Fibroblast of mammary gland (primary cell): ENCODE data around the gene SMC4.
"Not testable (repeated sequence)": the region's sequence is repeated elsewhere in the genome, so short reads cannot be mapped to it uniquely, and the experiment has no call there.

ENCODE experiments used
- DNase-seq: peaks from one replicate; pipeline ENCODE4 v3.0.0-alpha.2; 2010; ENCODE audit warnings: low read depth
- H3K4me3 ChIP-seq: 2 replicates; pipeline ENCODE4 v1.5.1; 2011; ENCODE audit warnings: low read depth, mild to moderate bottlenecking, low read length, moderate library complexity; ENCODE audit not compliant: control insufficient read depth
- CTCF ChIP-seq: conservative IDR thresholded peaks from 2 replicates; pipeline ENCODE4 v1.5.1; 2011; ENCODE audit warnings: low read depth, low read length, inconsistent platforms; ENCODE audit not compliant: control insufficient read depth, insufficient read depth

Gene SMC4

GRCh38 chr3:160399125-160400029 is at the start of gene SMC4, which contains the start of gene IFT80:
TSS of gene SMC4 (plus strand) at chr3:160399650. CDS start at chr3:160400827, 1,177 bp downstream.
TSS of gene IFT80 (minus strand) at chr3:160399225. CDS start at chr3:160384600, 14,625 bp downstream.
- TF ChIP-seq CTCF = no peak
- peak; percentile 95 for DNase-seq
- H3K4me3 ChIP-seq = peak within 1 kb of the TSS; percentile 85

- no peak for TF ChIP-seq CTCF
- DNase-seq = no peak
Observed at GRCh38 chr3:160355826-160356225, 43.6 kb upstream of the SMC4 start.

GRCh38 chr3:160362896-160363295 is 36.6 kb upstream of the SMC4 start:
- H3K4me3 ChIP-seq, DNase-seq: not testable (repeated sequence)

More at GRCh38 chr3:160355826-160356225, 43.6 kb upstream of the SMC4 start:
- H3K4me3 ChIP-seq = no peak overlapping the region

- DNase-seq = no peak
- no peak for TF ChIP-seq CTCF
- H3K4me3 ChIP-seq = no peak overlapping the region
Observed at GRCh38 chr3:160365869-160366522, 33.5 kb upstream of the SMC4 start.

- DNase-seq = no peak
- TF ChIP-seq CTCF = no peak
- H3K4me3 ChIP-seq = no peak overlapping the region
Observed at GRCh38 chr3:160368804-160369203, 30.6 kb upstream of the SMC4 start.

GRCh38 chr3:160369784-160370183 is 29.7 kb upstream of the SMC4 start:
- no peak for TF ChIP-seq CTCF
- H3K4me3 ChIP-seq = no peak overlapping the region
- DNase-seq = no peak
